Right lobe of liver (tissue), 4 donors: ENCODE data around the gene GABRB3.

Experiments
- CTCF ChIP-seq, 4 donors: fragments of 200-600 bp in 3 of 4; fragments of 450-650 bp in 1 of 4; IDR thresholded peaks; one replicate each; pipeline versions ENCODE4 v1.5.1 to v1.8.0; 2016 to 2022; ENCODE audit warnings: antibody characterized with exemption in 4 of 4, mild to moderate bottlenecking in 2 of 4
- POLR2A ChIP-seq: fragments of 450-650 bp; IDR thresholded peaks from one replicate; pipeline ENCODE4 v1.6.1; 2017; ENCODE audit warnings: antibody characterized with exemption, mild to moderate bottlenecking
- donor health status: DM: no; HTN: no; CAD: no.
- donor health status: DM: no; HTN: no; CAD: no.
- donor health status: DM: no; HTN: yes; CAD: no.

- no peak for TF ChIP-seq POLR2A
- TF ChIP-seq CTCF (IDR thresholded peaks at IDR 0.05), result no peak
Observed at GRCh38 chr15:26640601-26641000, 132.3 kb downstream of the GABRB3 start.
